Endothelial cell of umbilical vein (primary cell): ENCODE data around the gene SMAP1. TPM values are rescaled to one million over a fixed set of nuclear protein-coding genes. Genes with fewer than 3 reads are reported as not detected.

Experiments
- BruUV-seq: library from RNA; stranded (reverse); fragments of 400-500 nt; replicated peaks from 2 replicates; lab custom pipeline; 2021; lab: Mats Ljungman, UMichigan
- CTCF ChIA-PET: fragments of 300-600, 350-600 bp; sonication (Branson Sonifier 250); formaldehyde crosslinking; loops from one replicate; lab custom pipeline; 2021; ENCODE audit warnings: antibody characterized with exemption, inconsistent platforms; lab: Charles Lee
- POLR2A ChIA-PET: fragments of 300-600, 350-600 bp; sonication (Branson Sonifier 250); formaldehyde crosslinking; loops from one replicate; lab custom pipeline; 2021; ENCODE audit warnings: antibody characterized with exemption, inconsistent platforms; lab: Charles Lee
- DNase-seq: peaks from one replicate; pipeline ENCODE4 v3.0.0-alpha.2; 2011; ENCODE audit warnings: low read depth, low spot score
- FAIRE-seq: peaks from 2 replicates; lab custom pipeline; 2011; peaks lifted over from hg19 to GRCh38; lab: Jason Lieb, UNC
- H2AFZ ChIP-seq: 2 replicates; pipeline ENCODE4 v1.6.0; 2012; ENCODE audit warnings: low read depth, low read length, control low read depth, inconsistent platforms
- H3K27ac ChIP-seq: 2 replicates; pipeline ENCODE4 v1.5.1; 2011; ENCODE audit warnings: low read depth, mild to moderate bottlenecking, control low read depth, low read length, moderate library complexity; ENCODE audit not compliant: insufficient read depth
- H3K27me3 ChIP-seq, 2 experiments: 2 replicates each; pipeline versions ENCODE4 v1.6.0 to v1.6.1; 2011; ENCODE audit warnings: low read length in 2 of 2, mixed read lengths in 1 of 2; ENCODE audit not compliant: control insufficient read depth in 2 of 2, insufficient read depth in 2 of 2
- H3K36me3 ChIP-seq, 2 experiments: 2 replicates in 1 of 2; 3 replicates in 1 of 2; pipeline ENCODE4 v1.5.1; 2011; ENCODE audit warnings: low read length in 2 of 2, mild to moderate bottlenecking in 1 of 2, moderate library complexity in 1 of 2; ENCODE audit not compliant: control insufficient read depth in 2 of 2, insufficient read depth in 2 of 2; ENCODE audit errors: extremely low read depth in 1 of 2
- H3K4me1 ChIP-seq: 3 replicates; pipeline ENCODE4 v1.5.1; 2011; ENCODE audit warnings: mild to moderate bottlenecking, low read length; ENCODE audit not compliant: control insufficient read depth, insufficient read depth; ENCODE audit errors: extremely low read depth
- H3K4me2 ChIP-seq: 2 replicates; pipeline ENCODE4 v1.6.1; 2011; ENCODE audit warnings: low read length, control low read depth, mixed read lengths; ENCODE audit not compliant: insufficient read depth
- H3K4me3 ChIP-seq, 3 experiments: fragments of 200-600 bp in 1 of 3; sonication (generic), shearing (Covaris generic) in 1 of 3; replicated peaks in 1 of 3; 2 replicates each; pipeline ENCODE4 v1.5.1; 2011 to 2016; ENCODE audit warnings: control low read depth in 3 of 3, low read length in 3 of 3, mild to moderate bottlenecking in 2 of 3, inconsistent platforms in 1 of 3, low read depth in 1 of 3, moderate library complexity in 1 of 3; ENCODE audit not compliant: insufficient read depth in 1 of 3
- H3K79me2 ChIP-seq: 2 replicates; pipeline ENCODE4 v1.6.0; 2012; ENCODE audit warnings: low read length, inconsistent platforms; ENCODE audit not compliant: control insufficient read depth, insufficient read depth
- H3K9ac ChIP-seq: replicated peaks from 2 replicates; pipeline ENCODE3; 2011; ENCODE audit warnings: low read length, control low read depth; ENCODE audit not compliant: insufficient read depth; ENCODE audit errors: extremely low read depth
- H3K9me1 ChIP-seq: replicated peaks from 3 replicates; pipeline ENCODE4 v1.6.0; 2011; ENCODE audit warnings: mild to moderate bottlenecking, low read length; ENCODE audit not compliant: control insufficient read depth, insufficient read depth; ENCODE audit errors: extremely low read depth
- H3K9me3 ChIP-seq: replicated peaks from 2 replicates; pipeline ENCODE4 v1.5.1; 2012; ENCODE audit warnings: low read length, inconsistent platforms; ENCODE audit not compliant: control insufficient read depth, insufficient read depth
- H4K20me1 ChIP-seq: replicated peaks from 2 replicates; pipeline ENCODE3; 2011; ENCODE audit warnings: mild to moderate bottlenecking, low read length; ENCODE audit not compliant: control insufficient read depth, insufficient read depth; ENCODE audit errors: extremely low read depth
- CTCF ChIP-seq, 2 donors: IDR thresholded peaks; 1 replicate in 1 of 2; 2 replicates in 1 of 2; pipeline ENCODE4 v1.5.1; 2011; ENCODE audit warnings: low read length in 2 of 2, mild to moderate bottlenecking in 2 of 2, moderate library complexity in 2 of 2, control low read depth in 1 of 2, inconsistent platforms in 1 of 2, low read depth in 1 of 2; ENCODE audit not compliant: insufficient read depth in 1 of 2; ENCODE audit errors: extremely low read depth in 1 of 2
- GATA2 ChIP-seq: IDR thresholded peaks from 2 replicates; pipeline ENCODE4 v1.7.0; 2011; ENCODE audit warnings: low read depth, mild to moderate bottlenecking, moderate library complexity, mixed read lengths, low read length; ENCODE audit not compliant: insufficient read length, insufficient read depth
- JUN ChIP-seq: IDR thresholded peaks from 2 replicates; pipeline ENCODE4 v1.6.1; 2011; ENCODE audit warnings: borderline replicate concordance, low read depth; ENCODE audit not compliant: insufficient read length, insufficient read depth
- MAX ChIP-seq: IDR thresholded peaks from 2 replicates; pipeline ENCODE4 v1.6.1; 2011; ENCODE audit not compliant: insufficient read depth, insufficient read length
- MYC ChIP-seq: IDR thresholded peaks from one replicate; pipeline ENCODE4 v1.6.1; 2011; ENCODE audit warnings: mild to moderate bottlenecking, low read depth, low read length
- POLR2A ChIP-seq: IDR thresholded peaks from 2 replicates; pipeline ENCODE4 v1.6.1; 2012; ENCODE audit warnings: low read depth, mild to moderate bottlenecking, control low read depth, low read length
- POLR2AphosphoS5 ChIP-seq: IDR thresholded peaks from 2 replicates; pipeline ENCODE4 v1.6.1; 2012; ENCODE audit warnings: low read depth, mild to moderate bottlenecking, control low read depth, low read length, moderate library complexity; ENCODE audit not compliant: insufficient read depth
- dilution Hi-C: fragments of 300-500 bp; cut with MboI; formaldehyde crosslinking; loops from one replicate; pipeline ENCODE4 v1.15.0; 2019; ENCODE audit warnings: low sequenced_read_pairs; ENCODE audit not compliant: extremely low pct_ligation_motif_present
- intact Hi-C: fragments of 100-400 bp; cut with micrococcal nuclease; formaldehyde crosslinking; loops from one replicate; pipeline ENCODE4 v1.10.0; 2022
- polyA plus RNA-seq, 4 experiments: library from polyadenylated mRNA; depleted of rRNA in 3 of 4; stranded (reverse) in 3 of 4; unstranded in 1 of 4; fragments of >200 nt; gene quantifications; 2 replicates each; pipeline versions ENCODE4 v1.2.1 to v1.2.3, GENCODE V29; 2011 to 2012; ENCODE audit warnings: missing spikeins in 1 of 4
- total RNA-seq: library from RNA; stranded (reverse); gene quantifications from 2 replicates; pipeline ENCODE4 v1.2.3, GENCODE V29; 2021

The SMAP1 gene
- total and polyA plus RNA-seq, 2 donors (not counting 3 experiments of a cell fraction or from before 2014, with no cell fraction given), result 14.6 to 24.6 TPM

GRCh38 chr6:70735513-70735912, 67.8 kb downstream of the SMAP1 start:
- Histone ChIP-seq H3K36me3 (peaks cover 0 to 3% of the 10 kb centered on the region in 2 experiments), H3K79me2 (no peaks in the 10 kb centered on the region), H3K4me1 (no peaks in the 10 kb centered on the region), H3K9me3 (no peaks in the 10 kb centered on the region), H3K9me1 (no peaks in the 10 kb centered on the region), H3K27me3 (no peaks in the 10 kb centered on the region), H4K20me1 (no peaks in the 10 kb centered on the region), H3K9ac (no peak overlapping the region), H3K27ac (no peak overlapping the region), H3K4me2 (no peak overlapping the region), H3K4me3 (no peak overlapping the region), H2AFZ (no peak overlapping the region)
- CTCF ChIA-PET, result no interaction called here
- FAIRE-seq (no peak), DNase-seq (no peak)
- POLR2A ChIA-PET, result no interaction called here
- BruUV-seq, result no TSS peak
- dilution Hi-C loops (no loop called here), intact Hi-C loops (no loop called here)
- TF ChIP-seq POLR2A (no peak), JUN (no peak), MYC (no peak), MAX (no peak), GATA2 (no peak), POLR2AphosphoS5 (no peak), CTCF (IDR thresholded peaks at IDR 0.05; ENCODE audit: extremely low read depth in 1 of 2, insufficient read depth in 1 of 2, low read depth in 1 of 2, low read length in 2 of 2) (no peak)
